B cell (primary cell): Measurements from ENCODE around the gene LRRC7. TPM values are rescaled to one million over a fixed set of nuclear protein-coding genes. Genes with fewer than 3 reads are reported as not detected.

Experiments used
- ATAC-seq: fragments of 200-7000 bp; cut with Tn5 transposase; one replicate; pipeline ENCODE4 v1.10.0; 2021; ENCODE audit warnings: low read depth, mild to moderate bottlenecking, moderate number of reproducible peaks, moderate library complexity
- CTCF ChIA-PET: fragments of 350-600 bp; sonication (Branson Sonifier 250); formaldehyde crosslinking; loops from one replicate; lab custom pipeline; 2021; ENCODE audit warnings: antibody characterized with exemption, inconsistent platforms; lab: Charles Lee
- POLR2A ChIA-PET: fragments of 350-600 bp; sonication (Branson Sonifier 250); formaldehyde crosslinking; loops from one replicate; lab custom pipeline; 2021; ENCODE audit warnings: antibody characterized with exemption; lab: Charles Lee
- DNase-seq: peaks from one replicate; pipeline ENCODE4 v3.0.0; 2013
- H2AFZ ChIP-seq: 2 replicates; pipeline ENCODE4 v1.6.1; 2012; ENCODE audit warnings: mild to moderate bottlenecking, low read depth, low read length; ENCODE audit not compliant: insufficient read depth, poor library complexity, severe bottlenecking
- H3K27ac ChIP-seq, 2 donors: 1 replicate in 1 of 2; 2 replicates in 1 of 2; pipeline ENCODE4 v1.5.1; 2012 to 2013; ENCODE audit warnings: low read length in 2 of 2, mild to moderate bottlenecking in 2 of 2, moderate library complexity in 1 of 2
- H3K27me3 ChIP-seq, 4 experiments: fragments of 200-600 bp in 1 of 4; sonication (generic) in 1 of 4; replicated peaks in 1 of 4; 1 replicate in 2 of 4; 2 replicates in 2 of 4; pipeline versions ENCODE4 v1.6.1 to v1.7.0; 2013 to 2016; ENCODE audit warnings: low read length in 3 of 4, mild to moderate bottlenecking in 2 of 4, mixed read lengths in 1 of 4, moderate library complexity in 1 of 4; ENCODE audit not compliant: insufficient read depth in 4 of 4, control insufficient read depth in 3 of 4; ENCODE audit errors: control extremely low read depth in 1 of 4
- H3K36me3 ChIP-seq, 2 experiments: replicated peaks in 1 of 2; 1 replicate in 1 of 2; 2 replicates in 1 of 2; pipeline versions ENCODE4 v1.6.1 to v1.7.1; 2013; ENCODE audit warnings: low read length in 1 of 2; ENCODE audit not compliant: insufficient read depth in 2 of 2, control insufficient read depth in 1 of 2; ENCODE audit errors: control extremely low read depth in 1 of 2, extremely low read depth in 1 of 2
- H3K4me1 ChIP-seq, 2 donors: fragments of 200-600 bp in 1 of 2; sonication (generic) in 1 of 2; 1 replicate in 1 of 2; 2 replicates in 1 of 2; pipeline versions ENCODE4 v1.5.1 to v1.6.1; 2013 to 2017; ENCODE audit warnings: low read length in 2 of 2; ENCODE audit not compliant: control insufficient read depth in 2 of 2, insufficient read depth in 2 of 2
- H3K4me2 ChIP-seq: replicated peaks from 2 replicates; pipeline ENCODE3; 2012; ENCODE audit warnings: mild to moderate bottlenecking, low read depth, low read length; ENCODE audit not compliant: poor library complexity, severe bottlenecking
- H3K4me3 ChIP-seq, 5 experiments: fragments of 200-600 bp in 1 of 5; sonication (generic) in 1 of 5; 1 replicate in 3 of 5; 2 replicates in 2 of 5; pipeline versions ENCODE4 v1.5.1 to v1.7.0; 2011 to 2016; ENCODE audit warnings: low read length in 4 of 5, mild to moderate bottlenecking in 4 of 5, low read depth in 2 of 5, control low read depth in 1 of 5, moderate library complexity in 1 of 5; ENCODE audit not compliant: insufficient read depth in 1 of 5; ENCODE audit errors: control extremely low read depth in 1 of 5, extremely low read depth in 1 of 5
- H3K79me2 ChIP-seq: fragments of 200-600 bp; sonication (generic); one replicate; pipeline ENCODE4 v1.6.0; 2016; ENCODE audit warnings: low read length; ENCODE audit not compliant: control insufficient read depth, insufficient read depth
- H3K9ac ChIP-seq: fragments of 200-600 bp; sonication (generic); 2 replicates; pipeline ENCODE4 v1.6.1; 2017; ENCODE audit warnings: mild to moderate bottlenecking, low read length, moderate library complexity
- H3K9me3 ChIP-seq, 3 donors: one replicate each; pipeline versions ENCODE4 v1.6.1 to v1.7.1; 2013; ENCODE audit warnings: low read length in 2 of 3; ENCODE audit not compliant: control insufficient read depth in 2 of 3, insufficient read depth in 1 of 3; ENCODE audit errors: control extremely low read depth in 1 of 3
- H4K20me1 ChIP-seq: 2 replicates; pipeline ENCODE4 v1.6.0; 2012; ENCODE audit warnings: mild to moderate bottlenecking, low read length; ENCODE audit not compliant: insufficient read depth, control insufficient read depth, poor library complexity, severe bottlenecking
- H3K27ac Mint-ChIP-seq: one replicate; pipeline ENCODE4 v1.8.0; 2021; ENCODE audit warnings: mixed read lengths
- H3K27me3 Mint-ChIP-seq: one replicate; pipeline ENCODE4 v1.8.0; 2021; ENCODE audit warnings: mixed read lengths
- H3K4me1 Mint-ChIP-seq: one replicate; pipeline ENCODE4 v1.8.0; 2021; ENCODE audit warnings: mixed read lengths
- H3K4me3 Mint-ChIP-seq: one replicate; pipeline ENCODE4 v1.8.0; 2021; ENCODE audit warnings: mixed read lengths
- H3K9me3 Mint-ChIP-seq: one replicate; pipeline ENCODE4 v1.8.0; 2022; ENCODE audit warnings: mixed read lengths; ENCODE audit not compliant: insufficient read depth
- EZH2 ChIP-seq: IDR thresholded peaks from 2 replicates; pipeline ENCODE4 v1.6.1; 2012; ENCODE audit warnings: borderline replicate concordance, low read depth, mild to moderate bottlenecking, moderate library complexity, low read length; ENCODE audit not compliant: insufficient read depth, poor library complexity, severe bottlenecking
- WGBS: methylation state at CpG from one replicate; pipeline ENCODE4 v1.1.5; 2013; ENCODE audit warnings: missing lambda C conversion rate; ENCODE audit not compliant: insufficient coverage; 5-methylcytosine and 5-hydroxymethylcytosine counted together
- intact Hi-C: fragments of 100-400 bp; cut with micrococcal nuclease; formaldehyde crosslinking; loops from one replicate; pipeline ENCODE4 v1.10.0; 2022
- polyA plus RNA-seq: library from polyadenylated mRNA; depleted of rRNA; stranded (reverse); fragments of >200 nt; gene quantifications from 2 replicates; pipeline ENCODE4 v1.2.3, GENCODE V29; 2012
- total RNA-seq, 2 donors: library from RNA; stranded (reverse); fragments of 120-200 nt in 1 of 2; gene quantifications; 1 replicate in 1 of 2; 2 replicates in 1 of 2; pipeline versions ENCODE4 v1.2.3 to v1.2.4, GENCODE V29; 2013 to 2022
- TF ChIP-seq, protein P1 (sequence below): fragments of 200-600 bp; IDR thresholded peaks from one replicate; pipeline ENCODE4 v1.8.0; 2022; ENCODE audit warnings: antibody characterized with exemption, mild to moderate bottlenecking

Gene LRRC7
- total and polyA plus RNA-seq, 2 donors (not counting 1 experiment from before 2014, with no cell fraction given), result not detected

DNA sequence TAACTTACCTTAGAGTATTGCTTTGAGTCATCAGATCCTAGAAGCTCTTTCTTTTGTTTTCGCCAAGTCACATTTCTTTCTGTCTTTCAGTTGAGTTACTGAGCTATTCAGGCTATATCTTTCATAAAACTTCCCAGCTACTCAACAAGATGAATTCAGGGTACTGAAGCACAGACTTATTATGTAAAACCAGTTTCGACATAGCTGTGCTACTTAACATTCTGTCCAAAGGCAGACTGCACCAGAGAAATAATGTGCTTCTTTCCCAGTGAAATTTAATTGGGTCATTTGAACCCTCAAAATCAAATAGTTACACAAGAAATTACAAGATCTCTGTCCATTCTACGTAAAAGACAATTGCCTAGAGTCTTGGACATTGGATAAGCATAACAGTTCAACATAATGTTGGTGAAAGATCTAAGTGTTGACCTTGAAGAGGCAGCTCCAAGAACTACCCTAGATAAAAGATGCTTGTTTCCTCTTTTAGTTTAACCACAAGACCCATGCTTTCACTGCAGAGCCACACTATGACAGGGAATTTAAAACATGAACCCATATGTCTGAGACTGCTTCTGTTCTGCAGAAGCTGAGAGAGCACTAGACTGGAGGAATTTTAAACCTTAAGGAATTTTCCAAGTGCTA lies 474.5 kb downstream of the LRRC7 start:
- no peaks in the 10 kb centered on the region for H3K9me3 ChIP-seq
- CTCF ChIA-PET, result no interaction called here

DNA sequence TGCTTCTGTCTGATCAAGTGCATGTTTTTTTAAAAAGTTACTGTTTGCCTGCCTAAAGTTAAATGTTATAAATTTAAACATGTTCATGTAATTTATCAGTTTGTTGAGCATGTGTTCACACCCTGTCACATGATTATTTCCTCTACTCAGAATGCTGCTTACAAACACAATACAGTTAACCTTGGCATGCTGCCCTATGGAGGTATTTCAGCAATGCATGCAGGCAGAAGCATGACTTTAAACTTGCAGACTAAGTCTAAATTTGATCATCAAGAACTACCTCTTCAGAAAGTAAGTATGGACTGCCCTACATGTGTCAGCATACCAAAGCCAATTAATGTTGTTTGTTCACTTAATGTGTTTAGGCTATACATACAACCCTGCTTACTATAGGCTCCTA lies 476.1 kb downstream of the LRRC7 start:
- no peak for DNase-seq
- Mint-ChIP-seq H3K27me3 (no peaks in the 10 kb centered on the region), H3K27ac (no peak overlapping the region), H3K4me1 (no peaks in the 10 kb centered on the region), H3K9me3 (no peaks in the 10 kb centered on the region), H3K4me3 (no peak overlapping the region)
- Histone ChIP-seq H3K36me3 (no peaks in the 10 kb centered on the region), H3K4me2 (no peak overlapping the region), H3K9me3 (no peaks in the 10 kb centered on the region), H3K79me2 (no peaks in the 10 kb centered on the region), H3K27ac (no peak overlapping the region), H3K4me3 (no peak overlapping the region), H2AFZ (no peak overlapping the region), H3K9ac (no peak overlapping the region), H3K4me1 (no peaks in the 10 kb centered on the region), H3K27me3 (no peaks in the 10 kb centered on the region), H4K20me1 (no peaks in the 10 kb centered on the region)
- ChIA-PET CTCF (no interaction called here), POLR2A (no interaction called here)
- ATAC-seq, result no peak
- intact Hi-C loops, result no loop called here
- TF ChIP-seq, protein P1, sequence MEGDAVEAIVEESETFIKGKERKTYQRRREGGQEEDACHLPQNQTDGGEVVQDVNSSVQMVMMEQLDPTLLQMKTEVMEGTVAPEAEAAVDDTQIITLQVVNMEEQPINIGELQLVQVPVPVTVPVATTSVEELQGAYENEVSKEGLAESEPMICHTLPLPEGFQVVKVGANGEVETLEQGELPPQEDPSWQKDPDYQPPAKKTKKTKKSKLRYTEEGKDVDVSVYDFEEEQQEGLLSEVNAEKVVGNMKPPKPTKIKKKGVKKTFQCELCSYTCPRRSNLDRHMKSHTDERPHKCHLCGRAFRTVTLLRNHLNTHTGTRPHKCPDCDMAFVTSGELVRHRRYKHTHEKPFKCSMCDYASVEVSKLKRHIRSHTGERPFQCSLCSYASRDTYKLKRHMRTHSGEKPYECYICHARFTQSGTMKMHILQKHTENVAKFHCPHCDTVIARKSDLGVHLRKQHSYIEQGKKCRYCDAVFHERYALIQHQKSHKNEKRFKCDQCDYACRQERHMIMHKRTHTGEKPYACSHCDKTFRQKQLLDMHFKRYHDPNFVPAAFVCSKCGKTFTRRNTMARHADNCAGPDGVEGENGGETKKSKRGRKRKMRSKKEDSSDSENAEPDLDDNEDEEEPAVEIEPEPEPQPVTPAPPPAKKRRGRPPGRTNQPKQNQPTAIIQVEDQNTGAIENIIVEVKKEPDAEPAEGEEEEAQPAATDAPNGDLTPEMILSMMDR, result no peak
- TF ChIP-seq EZH2, result no peak

More for the DNA sequence above, 474.5 kb downstream of the LRRC7 start:
- Mint-ChIP-seq H3K27ac (no peak overlapping the region), H3K27me3 (no peaks in the 10 kb centered on the region), H3K9me3 (no peaks in the 10 kb centered on the region), H3K4me3 (no peak overlapping the region), H3K4me1 (no peaks in the 10 kb centered on the region)
- Histone ChIP-seq H2AFZ (no peak overlapping the region), H4K20me1 (no peaks in the 10 kb centered on the region), H3K36me3 (no peaks in the 10 kb centered on the region), H3K4me3 (no peak overlapping the region), H3K9ac (no peak overlapping the region), H3K27me3 (no peaks in the 10 kb centered on the region), H3K79me2 (no peaks in the 10 kb centered on the region), H3K4me1 (no peaks in the 10 kb centered on the region), H3K4me2 (no peak overlapping the region), H3K27ac (no peak overlapping the region)
- 100% methylated on average over 1 of the region's 3 CpGs for WGBS
- TF ChIP-seq EZH2, result no peak
- TF ChIP-seq, protein P1, result no peak
- intact Hi-C loops, result no loop called here
- ATAC-seq, result no peak
- POLR2A ChIA-PET, result no interaction called here
- no peak for DNase-seq
